ENCODE measurements around the gene ARHGAP28. TPM values are rescaled to one million over a fixed set of nuclear protein-coding genes. Genes with fewer than 3 reads are reported as not detected.

ARHGAP28 gene
- total RNA-seq, 3 donors from 2014 or later (not counting 1 experiment from before 2014, with no cell fraction given) = not detected

GRCh38 chr18:6737833-6738232, 8.3 kb downstream of the ARHGAP28 start:
- intact Hi-C loops (cut with micrococcal nuclease) = no loop called here
- no peaks in the 10 kb centered on the region for H3K27me3 Mint-ChIP-seq (ENCODE audit: low read depth in 2 of 2)
- Histone ChIP-seq H3K9me3 (ENCODE audit: control insufficient read depth, insufficient read depth, low read length) (no peaks in the 10 kb centered on the region), H3K4me3 (ENCODE audit: low read length) (no peak overlapping the region), H3K27ac (ENCODE audit: low read length) (no peak overlapping the region), H3K27me3 (ENCODE audit: control insufficient read depth, insufficient read depth, low read length) (no peaks in the 10 kb centered on the region), H3K36me3 (ENCODE audit: control insufficient read depth, insufficient read depth, low read length) (no peaks in the 10 kb centered on the region), H3K4me1 (ENCODE audit: control insufficient read depth, insufficient read depth, low read length) (no peaks in the 10 kb centered on the region)
- no peaks in the 10 kb centered on the region for H3K36me3 Mint-ChIP-seq
- H3K4me1 Mint-ChIP-seq = no peaks in the 10 kb centered on the region
- ATAC-seq = no peak
- no peak overlapping the region for H3K4me3 Mint-ChIP-seq
- no peak for TF ChIP-seq CTCF (IDR thresholded peaks at IDR 0.05)
- no peak for DNase-seq
- H3K27ac Mint-ChIP-seq = no peak overlapping the region
- H3K9me3 Mint-ChIP-seq = peaks cover 2 to 3% of the 10 kb centered on the region in 2 donors

GRCh38 chr18:6738622-6739021, 9.1 kb downstream of the ARHGAP28 start:
- Mint-ChIP-seq H3K36me3 (no peaks in the 10 kb centered on the region), H3K9me3 (peaks cover 2 to 3% of the 10 kb centered on the region in 2 donors), H3K27me3 (ENCODE audit: low read depth in 2 of 2) (no peaks in the 10 kb centered on the region), H3K27ac (no peak overlapping the region), H3K4me3 (no peak overlapping the region), H3K4me1 (no peaks in the 10 kb centered on the region)
- Histone ChIP-seq H3K36me3 (ENCODE audit: control insufficient read depth, insufficient read depth, low read length) (no peaks in the 10 kb centered on the region), H3K27ac (ENCODE audit: low read length) (no peak overlapping the region), H3K27me3 (ENCODE audit: control insufficient read depth, insufficient read depth, low read length) (no peaks in the 10 kb centered on the region), H3K4me1 (ENCODE audit: control insufficient read depth, insufficient read depth, low read length) (no peaks in the 10 kb centered on the region), H3K4me3 (ENCODE audit: low read length) (no peak overlapping the region), H3K9me3 (ENCODE audit: control insufficient read depth, insufficient read depth, low read length) (no peaks in the 10 kb centered on the region)
- DNase-seq (no peak), ATAC-seq (no peak)
- no peak for TF ChIP-seq CTCF (IDR thresholded peaks at IDR 0.05)
- intact Hi-C loops (cut with micrococcal nuclease) = no loop called here
- 83% methylated on average over 4 of the region's 4 CpGs for WGBS (ENCODE audit: insufficient coverage)

GRCh38 chr18:6741232-6741663, 11.7 kb downstream of the ARHGAP28 start:
- intact Hi-C loops (cut with micrococcal nuclease) = no loop called here
- Histone ChIP-seq H3K36me3 (ENCODE audit: control insufficient read depth, insufficient read depth, low read length) (no peaks in the 10 kb centered on the region), H3K4me3 (ENCODE audit: low read length) (no peak overlapping the region), H3K4me1 (ENCODE audit: control insufficient read depth, insufficient read depth, low read length) (no peaks in the 10 kb centered on the region), H3K27ac (ENCODE audit: low read length) (no peak overlapping the region), H3K9me3 (ENCODE audit: control insufficient read depth, insufficient read depth, low read length) (no peaks in the 10 kb centered on the region), H3K27me3 (ENCODE audit: control insufficient read depth, insufficient read depth, low read length) (no peaks in the 10 kb centered on the region)
- DNase-seq (no peak), ATAC-seq (no peak)
- H3K27ac Mint-ChIP-seq = no peak overlapping the region
- no peaks in the 10 kb centered on the region for H3K4me1 Mint-ChIP-seq
- no peaks in the 10 kb centered on the region for H3K36me3 Mint-ChIP-seq
- peaks cover 2 to 5% of the 10 kb centered on the region in 2 donors for H3K9me3 Mint-ChIP-seq
- no peak overlapping the region for H3K4me3 Mint-ChIP-seq
- TF ChIP-seq CTCF (IDR thresholded peaks at IDR 0.05) = no peak
- WGBS (ENCODE audit: insufficient coverage) = 50% methylated on average over 2 of the region's 2 CpGs
- no peaks in the 10 kb centered on the region for H3K27me3 Mint-ChIP-seq (ENCODE audit: low read depth in 2 of 2)

GRCh38 chr18:6741786-6742185, 12.3 kb downstream of the ARHGAP28 start:
- Mint-ChIP-seq H3K4me1 (no peaks in the 10 kb centered on the region), H3K27ac (no peak overlapping the region)
- no peak for TF ChIP-seq CTCF (IDR thresholded peaks at IDR 0.05)

More at GRCh38 chr18:6741786-6742185, 12.3 kb downstream of the ARHGAP28 start:
- no peak overlapping the region for H3K4me3 Mint-ChIP-seq
- Histone ChIP-seq H3K27ac (ENCODE audit: low read length) (no peak overlapping the region), H3K4me3 (ENCODE audit: low read length) (no peak overlapping the region), H3K9me3 (ENCODE audit: control insufficient read depth, insufficient read depth, low read length) (no peaks in the 10 kb centered on the region), H3K27me3 (ENCODE audit: control insufficient read depth, insufficient read depth, low read length) (no peaks in the 10 kb centered on the region), H3K36me3 (ENCODE audit: control insufficient read depth, insufficient read depth, low read length) (no peaks in the 10 kb centered on the region), H3K4me1 (ENCODE audit: control insufficient read depth, insufficient read depth, low read length) (no peaks in the 10 kb centered on the region)
- intact Hi-C loops (cut with micrococcal nuclease) = no loop called here
- ATAC-seq (no peak), DNase-seq (no peak)
- no peaks in the 10 kb centered on the region for H3K36me3 Mint-ChIP-seq
- peaks cover 4 to 7% of the 10 kb centered on the region in 2 donors for H3K9me3 Mint-ChIP-seq
- 92% methylated on average over 2 of the region's 2 CpGs for WGBS (ENCODE audit: insufficient coverage)
- no peaks in the 10 kb centered on the region for H3K27me3 Mint-ChIP-seq (ENCODE audit: low read depth in 2 of 2)

Measured in natural killer cell (primary cell).